Smooth muscle cell (in vitro differentiated cells): ENCODE measurements around the gene HTRA1. TPM values are rescaled to one million over a fixed set of nuclear protein-coding genes. Genes with fewer than 3 reads are reported as not detected.

Experiments
- DNase-seq: peaks from one replicate; lab custom pipeline; 2025; ENCODE audit not compliant: unreplicated experiment; lab: John Stamatoyannopoulos, UW
- H2AFZ ChIP-seq: fragments of 200-600 bp; sonication (generic); 2 replicates; pipeline ENCODE4 v1.6.0; 2016; ENCODE audit warnings: antibody characterized with exemption, low read depth, mild to moderate bottlenecking
- H3F3A ChIP-seq: fragments of 200-600 bp; sonication (generic); 2 replicates; pipeline ENCODE4 v1.6.0; 2017; ENCODE audit warnings: antibody characterized with exemption, low read depth
- H3K27ac ChIP-seq: fragments of 200-600 bp; sonication (generic); 2 replicates; pipeline ENCODE4 v1.5.1; 2016; ENCODE audit warnings: low read depth, mild to moderate bottlenecking
- H3K27me3 ChIP-seq: fragments of 200-600 bp; sonication (generic); 2 replicates; pipeline ENCODE4 v1.6.1; 2016; ENCODE audit warnings: low read depth, mild to moderate bottlenecking
- H3K36me3 ChIP-seq: fragments of 200-600 bp; sonication (generic); 2 replicates; pipeline ENCODE4 v1.5.1; 2016; ENCODE audit warnings: low read depth
- H3K4me1 ChIP-seq: fragments of 200-600 bp; sonication (generic); 2 replicates; pipeline ENCODE4 v1.5.1; 2016; ENCODE audit warnings: low read depth
- H3K4me2 ChIP-seq: fragments of 200-600 bp; sonication (generic); 2 replicates; pipeline ENCODE4 v1.6.0; 2016; ENCODE audit warnings: mild to moderate bottlenecking
- H3K4me3 ChIP-seq: fragments of 200-600 bp; sonication (generic); 2 replicates; pipeline ENCODE4 v1.5.1; 2016; ENCODE audit warnings: mild to moderate bottlenecking
- H3K79me2 ChIP-seq: fragments of 200-600 bp; sonication (generic); 2 replicates; pipeline ENCODE4 v1.6.0; 2016; ENCODE audit warnings: low read depth, mild to moderate bottlenecking
- H3K9ac ChIP-seq: fragments of 200-600 bp; sonication (generic); 2 replicates; pipeline ENCODE4 v1.6.0; 2016; ENCODE audit warnings: low read depth
- H3K9me3 ChIP-seq: fragments of 200-600 bp; sonication (generic); replicated peaks from 2 replicates; pipeline ENCODE4 v1.5.1; 2016; ENCODE audit warnings: low read depth
- H4K20me1 ChIP-seq: fragments of 200-600 bp; sonication (generic); 2 replicates; pipeline ENCODE4 v1.6.0; 2016; ENCODE audit warnings: low read depth
- CTCF ChIP-seq: fragments of 200-600 bp; sonication (generic); IDR thresholded peaks from 2 replicates; pipeline ENCODE4 v1.5.1; 2017; ENCODE audit warnings: borderline replicate concordance, mild to moderate bottlenecking, antibody characterized with exemption; ENCODE audit not compliant: insufficient read depth, poor library complexity, severe bottlenecking
- WGBS: methylation state at CpG from one replicate; pipeline ENCODE4 v1.1.7; 2016; ENCODE audit warnings: low lambda C conversion rate; 5-methylcytosine and 5-hydroxymethylcytosine counted together
- polyA plus RNA-seq: library from polyadenylated mRNA; unstranded; fragments of >200 nt; fragmentation: Nextera tagmentation; extraction: Ambion mirVana; gene quantifications from 2 replicates; pipeline ENCODE4 v1.2.1, GENCODE V29; 2016
- total RNA-seq: library from RNA; depleted of rRNA; stranded (reverse); fragments of >200 nt; gene quantifications from 2 replicates; pipeline ENCODE4 v1.2.3, GENCODE V29; 2014

The HTRA1 gene
- total and polyA plus RNA-seq, 2 experiments from 2014 or later, result 175 to 257 TPM

DNA sequence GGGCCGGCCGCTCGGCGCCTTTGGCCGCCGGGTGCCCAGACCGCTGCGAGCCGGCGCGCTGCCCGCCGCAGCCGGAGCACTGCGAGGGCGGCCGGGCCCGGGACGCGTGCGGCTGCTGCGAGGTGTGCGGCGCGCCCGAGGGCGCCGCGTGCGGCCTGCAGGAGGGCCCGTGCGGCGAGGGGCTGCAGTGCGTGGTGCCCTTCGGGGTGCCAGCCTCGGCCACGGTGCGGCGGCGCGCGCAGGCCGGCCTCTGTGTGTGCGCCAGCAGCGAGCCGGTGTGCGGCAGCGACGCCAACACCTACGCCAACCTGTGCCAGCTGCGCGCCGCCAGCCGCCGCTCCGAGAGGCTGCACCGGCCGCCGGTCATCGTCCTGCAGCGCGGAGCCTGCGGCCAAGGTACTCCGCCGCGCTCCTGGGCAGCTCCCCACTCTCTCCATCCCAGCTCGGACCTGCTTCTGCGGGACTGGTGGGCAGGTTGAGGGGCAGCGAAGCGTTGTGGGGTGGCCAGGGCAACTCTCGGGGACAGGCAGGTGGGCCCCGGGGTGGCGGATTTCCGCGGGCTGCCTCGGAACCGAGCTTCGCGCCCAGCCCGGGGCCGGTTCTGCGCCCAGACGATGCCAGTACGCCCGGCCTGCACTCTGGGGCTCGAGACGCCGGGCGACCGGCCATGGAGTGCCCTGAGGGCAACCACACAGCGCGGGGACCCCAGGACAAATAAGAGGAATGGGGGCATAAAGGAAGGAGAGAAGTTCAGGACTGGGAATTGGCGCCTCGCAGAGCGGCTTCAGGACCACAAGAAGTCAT, 578 bp downstream of the HTRA1 start:
- H3K27ac ChIP-seq, result no peak overlapping the region

GRCh38 chr10:122462533-122463465, 1.4 kb downstream of the HTRA1 start:
- Histone ChIP-seq H2AFZ (peak overlapping the region; percentile 86), H3K36me3 (no peaks in the 10 kb centered on the region), H3K4me2 (peak overlapping the region; percentile 89), H3K27me3 (no peaks in the 10 kb centered on the region), H3K27ac (no peak overlapping the region), H4K20me1 (peaks cover 14% of the 10 kb centered on the region), H3F3A (peaks cover 11% of the 10 kb centered on the region), H3K9ac (peak overlapping the region; percentile 11), H3K4me1 (peaks cover 18% of the 10 kb centered on the region), H3K9me3 (no peaks in the 10 kb centered on the region), H3K4me3 (peak overlapping the region; percentile 65), H3K79me2 (peaks cover 29% of the 10 kb centered on the region)
- TF ChIP-seq CTCF, result no peak
- 24% methylated on average over 47 of the region's 47 CpGs for whole genome bisulfite sequencing
- DNase-seq, result no peak

More for the DNA sequence above, 578 bp downstream of the HTRA1 start:
- H3K4me3 ChIP-seq, result peak overlapping the region; percentile 65
- peaks cover 14% of the 10 kb centered on the region for H4K20me1 ChIP-seq
- peak overlapping the region; percentile 11 for H3K9ac ChIP-seq
- no peaks in the 10 kb centered on the region for H3K27me3 ChIP-seq
- H3K4me1 ChIP-seq, result peaks cover 18% of the 10 kb centered on the region
- H3K4me2 ChIP-seq, result peak overlapping the region; percentile 89
- no peak for TF ChIP-seq CTCF
- H3F3A ChIP-seq, result peaks cover 11% of the 10 kb centered on the region
- no peaks in the 10 kb centered on the region for H3K9me3 ChIP-seq
- H3K79me2 ChIP-seq, result peaks cover 23% of the 10 kb centered on the region
- WGBS, result 2% methylated on average over 67 of the region's 95 CpGs
- peak overlapping the region; percentile 86 for H2AFZ ChIP-seq
- DNase-seq, result no peak
- no peaks in the 10 kb centered on the region for H3K36me3 ChIP-seq

GRCh38 chr10:122463466-122464249, 2.3 kb downstream of the HTRA1 start:
- Histone ChIP-seq H3K9me3 (no peaks in the 10 kb centered on the region), H3K79me2 (peaks cover 29% of the 10 kb centered on the region), H3K4me3 (peak overlapping the region; percentile 65), H3K27me3 (no peaks in the 10 kb centered on the region), H3F3A (peaks cover 11% of the 10 kb centered on the region), H2AFZ (no peak overlapping the region), H4K20me1 (peaks cover 14% of the 10 kb centered on the region), H3K4me1 (peaks cover 21% of the 10 kb centered on the region), H3K36me3 (no peaks in the 10 kb centered on the region), H3K27ac (no peak overlapping the region), H3K9ac (no peak overlapping the region), H3K4me2 (peak overlapping the region; percentile 89)
- 83% methylated on average over 16 of the region's 17 CpGs for WGBS
- TF ChIP-seq CTCF, result no peak
- no peak for DNase-seq
